ENCODE results near the gene HMGN1. TPM values are rescaled to one million over a fixed set of nuclear protein-coding genes. Genes with fewer than 3 reads are reported as not detected.

The HMGN1 gene
- total and polyA plus RNA-seq, 4 donors: 34.6 to 92.3 (median 55.0) TPM

DNA sequence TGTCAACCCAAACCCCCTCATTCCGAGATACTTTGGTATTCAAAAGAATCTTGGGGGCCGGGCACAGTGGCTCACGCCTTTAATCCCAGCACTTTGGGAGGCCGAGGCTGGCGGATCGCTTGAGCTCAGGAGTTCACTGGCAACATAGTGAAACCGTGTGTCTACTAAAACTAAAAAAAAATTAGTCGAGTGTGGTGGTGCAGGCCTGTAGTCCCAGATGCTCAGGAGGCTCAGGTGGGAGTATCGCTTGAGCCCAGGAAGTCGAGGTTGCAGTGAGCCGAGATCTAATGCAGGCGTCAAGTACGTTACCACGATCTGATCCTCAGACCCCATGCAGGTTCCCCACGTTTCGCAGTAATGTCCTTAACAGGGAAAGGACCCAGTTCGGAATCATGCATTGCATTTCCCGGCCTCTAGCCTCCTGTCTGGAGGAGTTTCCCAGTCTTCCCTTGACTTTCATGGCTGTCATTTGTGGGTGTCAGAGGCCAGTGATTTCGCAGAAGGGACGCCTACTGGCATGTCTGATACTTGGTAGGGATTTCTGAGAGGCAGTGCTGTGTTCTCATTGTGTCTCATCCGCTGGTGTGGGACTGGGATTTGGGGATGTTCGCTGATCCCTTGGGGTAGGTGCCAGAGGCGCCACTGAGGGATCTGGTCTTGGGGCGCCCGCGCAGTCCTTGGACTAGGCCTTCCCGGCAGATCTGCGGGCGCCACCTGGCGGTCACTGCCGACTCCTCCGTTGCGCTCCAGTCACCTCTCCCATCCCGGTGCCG, 39.3 kb upstream of the HMGN1 start:
- TF ChIP-seq RXRA (IDR thresholded peaks at IDR 0.05) (no peak), CTCF (IDR thresholded peaks at IDR 0.05; ENCODE audit: low read depth, low read length, missing input control) (peak; percentile 81), GABPA (IDR thresholded peaks at IDR 0.05 in 1 of 2, conservative IDR thresholded peaks at IDR 0.05 in 1 of 2) (no peak), RAD21 (IDR thresholded peaks at IDR 0.05) (peak; percentile 84 to 93)
- TF ChIP-seq, protein P1, sequence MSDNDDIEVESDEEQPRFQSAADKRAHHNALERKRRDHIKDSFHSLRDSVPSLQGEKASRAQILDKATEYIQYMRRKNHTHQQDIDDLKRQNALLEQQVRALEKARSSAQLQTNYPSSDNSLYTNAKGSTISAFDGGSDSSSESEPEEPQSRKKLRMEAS (IDR thresholded peaks at IDR 0.05): no peak
- 18% methylated on average over 35 of the region's 35 CpGs for WGBS

DNA sequence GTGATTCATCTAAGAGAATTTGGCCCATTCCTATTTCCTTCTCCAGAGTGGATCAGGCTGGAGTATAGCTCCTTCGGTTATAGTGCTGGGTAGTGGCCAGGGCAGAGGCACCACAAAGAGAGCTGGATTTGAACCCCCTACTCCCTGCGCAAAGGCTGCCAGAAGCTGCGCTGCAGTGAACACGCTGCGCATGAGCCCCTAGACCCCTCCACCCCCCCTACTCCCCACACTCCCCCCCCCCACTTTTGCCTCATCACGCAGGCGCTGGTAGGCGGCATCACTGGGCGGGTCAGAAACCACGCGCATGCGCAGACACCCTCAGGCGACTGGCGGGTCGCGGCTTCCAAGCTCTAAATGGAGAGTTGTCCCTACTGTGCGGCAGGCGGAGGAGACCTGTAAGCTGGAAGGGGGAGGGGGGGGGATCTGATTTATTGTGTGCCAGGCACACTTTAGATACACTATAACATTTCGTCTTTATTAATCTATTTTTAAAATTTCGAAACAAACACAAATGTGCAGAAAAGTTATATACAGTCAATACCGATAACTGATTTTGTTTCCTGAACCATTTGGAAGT, 38.7 kb upstream of the HMGN1 start:
- Histone ChIP-seq H3K36me3 (ENCODE audit: control insufficient read depth in 4 of 4, insufficient read depth in 3 of 4, low read depth in 1 of 4, low read length in 3 of 4) (peaks cover 5 to 12% (median 8%) of the 10 kb centered on the region in 4 donors), H3K4me3 (ENCODE audit: low read depth in 1 of 3, low read length in 3 of 3) (peak overlapping the region; percentile 58 to 74 (median 72)), H3K9ac (ENCODE audit: low read depth in 1 of 2, low read length in 2 of 2) (peak overlapping the region; percentile 68 to 86), H3K27ac (ENCODE audit: low read depth in 1 of 2, low read length in 2 of 2) (peak overlapping the region; percentile 77 to 85), H3K27me3 (ENCODE audit: control insufficient read depth in 4 of 4, insufficient read depth in 4 of 4, low read length in 3 of 4) (no peaks in the 10 kb centered on the region), H3K4me1 (ENCODE audit: control insufficient read depth in 4 of 4, insufficient read depth in 4 of 4, low read length in 3 of 4) (peaks cover 4 to 24% (median 13%) of the 10 kb centered on the region in 4 donors), H3K9me3 (ENCODE audit: control insufficient read depth in 4 of 4, low read length in 3 of 4) (no peaks in the 10 kb centered on the region)
- TF ChIP-seq SP1 (IDR thresholded peaks at IDR 0.05) (no peak), CTCF (IDR thresholded peaks at IDR 0.05; ENCODE audit: low read depth, low read length, missing input control) (no peak)
- WGBS: 25% methylated on average over 21 of the region's 21 CpGs
- peak; percentile 90 for DNase-seq (ENCODE audit: low spot score)

More for the DNA sequence above, 39.3 kb upstream of the HMGN1 start:
- peaks cover 5 to 19% (median 15%) of the 10 kb centered on the region in 4 donors for H3K36me3 ChIP-seq (ENCODE audit: control insufficient read depth in 4 of 4, insufficient read depth in 3 of 4, low read depth in 1 of 4, low read length in 3 of 4)
- peak overlapping the region; percentile 68 to 86 for H3K9ac ChIP-seq (ENCODE audit: low read depth in 1 of 2, low read length in 2 of 2)
- peaks cover 4 to 24% (median 13%) of the 10 kb centered on the region in 4 donors for H3K4me1 ChIP-seq (ENCODE audit: control insufficient read depth in 4 of 4, insufficient read depth in 4 of 4, low read length in 3 of 4)
- H3K9me3 ChIP-seq (ENCODE audit: control insufficient read depth in 4 of 4, low read length in 3 of 4): no peaks in the 10 kb centered on the region
- peak overlapping the region; percentile 77 to 85 for H3K27ac ChIP-seq (ENCODE audit: low read depth in 1 of 2, low read length in 2 of 2)
- peak overlapping the region; percentile 58 to 74 (median 72) for H3K4me3 ChIP-seq (ENCODE audit: low read depth in 1 of 3, low read length in 3 of 3)
- DNase-seq (ENCODE audit: low spot score): peak; percentile 95
- no peaks in the 10 kb centered on the region for H3K27me3 ChIP-seq (ENCODE audit: control insufficient read depth in 4 of 4, insufficient read depth in 4 of 4, low read length in 3 of 4)

DNA sequence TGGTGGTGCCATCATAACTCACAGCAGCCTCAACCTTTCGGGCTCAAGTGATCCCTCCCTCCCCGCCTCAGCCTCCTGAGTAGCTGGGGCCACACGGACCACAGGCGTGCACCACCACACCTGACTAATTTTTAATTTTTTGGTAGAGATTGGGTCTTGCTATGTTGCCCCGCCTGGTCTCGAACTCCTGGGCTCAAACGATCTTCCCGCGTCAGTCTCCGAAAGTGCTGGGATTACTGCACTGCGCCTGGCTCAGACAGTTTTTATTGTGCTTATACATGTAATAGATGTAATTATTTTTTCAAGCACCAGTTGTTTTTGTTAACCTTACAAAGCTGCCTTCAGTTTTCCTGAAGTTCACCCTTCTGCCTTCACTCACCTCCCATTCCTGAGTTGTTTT, 38.0 kb upstream of the HMGN1 start:
- no peaks in the 10 kb centered on the region for H3K9me3 ChIP-seq (ENCODE audit: control insufficient read depth in 4 of 4, low read length in 3 of 4)
- DNase-seq (ENCODE audit: low spot score): no peak
- H3K4me1 ChIP-seq (ENCODE audit: control insufficient read depth in 4 of 4, insufficient read depth in 4 of 4, low read length in 3 of 4): peaks cover 4 to 24% (median 13%) of the 10 kb centered on the region in 4 donors
- H3K27me3 ChIP-seq (ENCODE audit: control insufficient read depth in 4 of 4, insufficient read depth in 4 of 4, low read length in 3 of 4): no peaks in the 10 kb centered on the region
- peak overlapping the region in 1 of 2 donors; percentile 81 for H3K9ac ChIP-seq (ENCODE audit: low read depth in 1 of 2, low read length in 2 of 2)
- H3K27ac ChIP-seq (ENCODE audit: low read depth in 1 of 2, low read length in 2 of 2): peak overlapping the region; percentile 77 to 82
- H3K4me3 ChIP-seq (ENCODE audit: low read depth in 1 of 3, low read length in 3 of 3): no peak overlapping the region
- H3K36me3 ChIP-seq (ENCODE audit: control insufficient read depth in 4 of 4, insufficient read depth in 3 of 4, low read depth in 1 of 4, low read length in 3 of 4): peaks cover 1 to 6% (median 2%) of the 10 kb centered on the region in 4 donors
- TF ChIP-seq, protein P1 (IDR thresholded peaks at IDR 0.05): no peak
- TF ChIP-seq FOXA1 (IDR thresholded peaks at IDR 0.05) (no peak), RXRA (IDR thresholded peaks at IDR 0.05) (no peak), YY1 (IDR thresholded peaks at IDR 0.05) (no peak), HNF4A (conservative IDR thresholded peaks at IDR 0.05) (no peak), REST (IDR thresholded peaks at IDR 0.05) (no peak), RAD21 (IDR thresholded peaks at IDR 0.05) (no peak), FOXA2 (IDR thresholded peaks at IDR 0.05) (no peak), GABPA (IDR thresholded peaks at IDR 0.05 in 1 of 2, conservative IDR thresholded peaks at IDR 0.05 in 1 of 2) (no peak)
- WGBS: 97% methylated on average over 11 of the region's 11 CpGs

All from liver (tissue), 9 donors.